Hepatocyte (in vitro differentiated cells): ENCODE results near the gene NKIRAS1. TPM values are rescaled to one million over a fixed set of nuclear protein-coding genes. Genes with fewer than 3 reads are reported as not detected.
A peak's percentile ranks its signal among the peaks of the same experiment; 100 is the strongest.

ENCODE experiments used
- DNase-seq: peaks from one replicate; pipeline ENCODE4 v3.0.0-alpha.2; 2016; ENCODE audit warnings: low spot score
- H2AFZ ChIP-seq: fragments of 200-600 bp; sonication (generic); 2 replicates; pipeline ENCODE4 v1.6.0; 2016; ENCODE audit warnings: antibody characterized with exemption, mild to moderate bottlenecking
- H3K27ac ChIP-seq: fragments of 200-600 bp; sonication (generic); 2 replicates; pipeline ENCODE4 v1.5.1; 2016; ENCODE audit warnings: mild to moderate bottlenecking
- H3K27me3 ChIP-seq: fragments of 200-600 bp; sonication (generic); 2 replicates; pipeline ENCODE4 v1.6.1; 2016
- H3K36me3 ChIP-seq: fragments of 200-600 bp; sonication (generic); replicated peaks from 2 replicates; pipeline ENCODE4 v1.5.1; 2016; ENCODE audit warnings: low read depth; ENCODE audit not compliant: insufficient read depth
- H3K4me1 ChIP-seq: fragments of 200-600 bp; sonication (generic); 2 replicates; pipeline ENCODE4 v1.5.1; 2016; ENCODE audit warnings: mild to moderate bottlenecking, moderate library complexity; ENCODE audit not compliant: insufficient read depth
- H3K4me2 ChIP-seq: fragments of 200-600 bp; sonication (generic); 2 replicates; pipeline ENCODE4 v1.6.0; 2016
- H3K4me3 ChIP-seq: fragments of 200-600 bp; sonication (generic); 2 replicates; pipeline ENCODE4 v1.5.1; 2016; ENCODE audit warnings: mild to moderate bottlenecking
- H3K79me2 ChIP-seq: fragments of 200-600 bp; sonication (generic); 2 replicates; pipeline ENCODE4 v1.6.0; 2017; ENCODE audit warnings: mild to moderate bottlenecking
- H3K9me2 ChIP-seq: fragments of 200-600 bp; sonication (generic); replicated peaks from 2 replicates; pipeline ENCODE4 v1.6.0; 2017; ENCODE audit warnings: mild to moderate bottlenecking; ENCODE audit not compliant: insufficient read depth
- H3K9me3 ChIP-seq: fragments of 200-600 bp; sonication (generic); 2 replicates; pipeline ENCODE4 v1.5.1; 2016; ENCODE audit warnings: low read depth, mild to moderate bottlenecking
- H4K20me1 ChIP-seq: fragments of 200-600 bp; sonication (generic); 2 replicates; pipeline ENCODE4 v1.6.0; 2016; ENCODE audit warnings: mild to moderate bottlenecking; ENCODE audit not compliant: insufficient read depth, poor library complexity, severe bottlenecking
- EZH2 ChIP-seq: fragments of 200-600 bp; sonication (generic); IDR thresholded peaks from 2 replicates; pipeline ENCODE4 v1.6.1; 2016; ENCODE audit warnings: antibody characterized with exemption, mild to moderate bottlenecking, borderline replicate concordance
- EZH2phosphoT487 ChIP-seq: fragments of 200-600 bp; sonication (generic); IDR thresholded peaks from one replicate; pipeline ENCODE4 v1.6.1; 2018; ENCODE audit warnings: antibody characterized with exemption, mild to moderate bottlenecking, low read depth, moderate library complexity; ENCODE audit not compliant: unreplicated experiment, severe bottlenecking
- WGBS: methylation state at CpG from one replicate; pipeline ENCODE4 v1.1.6; 2016; ENCODE audit warnings: low lambda C conversion rate; ENCODE audit errors: missing lambda C conversion rate; 5-methylcytosine and 5-hydroxymethylcytosine counted together
- polyA plus RNA-seq: library from polyadenylated mRNA; unstranded; fragments of >200 nt; fragmentation: Nextera tagmentation; extraction: Ambion mirVana; gene quantifications from 2 replicates; pipeline ENCODE4 v1.2.1, GENCODE V29; 2016
- total RNA-seq: library from RNA; depleted of rRNA; stranded (reverse); fragments of >200 nt; gene quantifications from 2 replicates; pipeline ENCODE4 v1.2.3, GENCODE V29; 2014
- TF ChIP-seq, protein P1 (sequence below): fragments of 200-600 bp; sonication (generic); IDR thresholded peaks from 2 replicates; pipeline ENCODE4 v1.5.1; 2016; ENCODE audit warnings: antibody characterized with exemption, mild to moderate bottlenecking; ENCODE audit not compliant: poor library complexity

Gene NKIRAS1
- total and polyA plus RNA-seq, 2 experiments from 2014 or later: 16.9 to 19.8 TPM

DNA sequence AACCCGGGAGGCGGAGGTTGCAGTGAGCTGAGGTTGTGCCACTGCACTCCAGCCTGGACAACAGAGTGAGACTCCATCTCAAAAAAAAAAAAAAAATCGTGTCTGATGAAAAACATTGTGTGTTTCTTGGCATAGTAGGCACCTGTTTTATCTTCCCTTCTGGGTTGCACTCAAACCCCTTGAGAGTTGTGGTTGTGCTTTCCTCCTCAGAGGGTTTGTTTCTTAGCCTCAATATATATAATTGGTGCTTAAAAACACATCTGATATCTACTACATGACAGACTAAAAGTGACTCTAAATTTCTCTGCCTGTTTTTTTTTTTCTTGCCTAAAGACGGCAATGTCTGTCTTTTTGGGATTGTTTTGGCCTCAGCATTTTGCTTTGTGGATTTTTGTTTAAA lies 35.9 kb upstream of the NKIRAS1 start:
- peaks cover 78% of the 10 kb centered on the region for H3K79me2 ChIP-seq
- peaks cover 11% of the 10 kb centered on the region for H3K4me1 ChIP-seq
- H3K27ac ChIP-seq: no peak overlapping the region
- no peak overlapping the region for H2AFZ ChIP-seq
- H3K4me3 ChIP-seq: no peak overlapping the region
- no peaks in the 10 kb centered on the region for H3K27me3 ChIP-seq
- peaks cover 16% of the 10 kb centered on the region for H4K20me1 ChIP-seq
- no peak for TF ChIP-seq EZH2phosphoT487
- no peak for TF ChIP-seq EZH2
- TF ChIP-seq, protein P1, sequence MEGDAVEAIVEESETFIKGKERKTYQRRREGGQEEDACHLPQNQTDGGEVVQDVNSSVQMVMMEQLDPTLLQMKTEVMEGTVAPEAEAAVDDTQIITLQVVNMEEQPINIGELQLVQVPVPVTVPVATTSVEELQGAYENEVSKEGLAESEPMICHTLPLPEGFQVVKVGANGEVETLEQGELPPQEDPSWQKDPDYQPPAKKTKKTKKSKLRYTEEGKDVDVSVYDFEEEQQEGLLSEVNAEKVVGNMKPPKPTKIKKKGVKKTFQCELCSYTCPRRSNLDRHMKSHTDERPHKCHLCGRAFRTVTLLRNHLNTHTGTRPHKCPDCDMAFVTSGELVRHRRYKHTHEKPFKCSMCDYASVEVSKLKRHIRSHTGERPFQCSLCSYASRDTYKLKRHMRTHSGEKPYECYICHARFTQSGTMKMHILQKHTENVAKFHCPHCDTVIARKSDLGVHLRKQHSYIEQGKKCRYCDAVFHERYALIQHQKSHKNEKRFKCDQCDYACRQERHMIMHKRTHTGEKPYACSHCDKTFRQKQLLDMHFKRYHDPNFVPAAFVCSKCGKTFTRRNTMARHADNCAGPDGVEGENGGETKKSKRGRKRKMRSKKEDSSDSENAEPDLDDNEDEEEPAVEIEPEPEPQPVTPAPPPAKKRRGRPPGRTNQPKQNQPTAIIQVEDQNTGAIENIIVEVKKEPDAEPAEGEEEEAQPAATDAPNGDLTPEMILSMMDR: no peak
- no peak overlapping the region for H3K4me2 ChIP-seq
- no peak for DNase-seq
- no peaks in the 10 kb centered on the region for H3K9me3 ChIP-seq
- H3K36me3 ChIP-seq: no peaks in the 10 kb centered on the region
- H3K9me2 ChIP-seq: no peaks in the 10 kb centered on the region
- 97% methylated on average over 4 of the region's 4 CpGs for WGBS

DNA sequence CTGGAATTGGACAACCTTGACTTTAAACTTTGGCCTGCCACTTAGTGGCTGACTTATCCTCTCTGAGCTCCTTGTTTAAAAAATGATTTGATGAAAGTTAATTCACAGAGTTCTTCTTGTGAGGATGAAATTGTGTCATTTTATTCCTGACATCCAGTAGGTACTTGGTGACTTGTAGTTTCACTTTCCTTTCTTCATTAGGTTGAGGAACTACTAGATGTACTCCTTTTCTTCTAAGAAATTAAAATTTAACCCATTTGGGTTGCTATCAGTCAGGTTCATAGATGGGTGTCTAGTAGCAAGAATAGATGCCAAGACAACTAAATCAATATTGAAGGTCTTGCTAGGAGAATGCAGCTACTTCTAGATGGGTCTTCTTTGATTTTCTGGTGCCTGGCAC lies 33.5 kb upstream of the NKIRAS1 start:
- Histone ChIP-seq H3K4me3 (no peak overlapping the region), H3K9me2 (no peaks in the 10 kb centered on the region), H3K36me3 (no peaks in the 10 kb centered on the region), H3K27me3 (no peaks in the 10 kb centered on the region), H3K27ac (no peak overlapping the region), H3K9me3 (no peaks in the 10 kb centered on the region), H2AFZ (no peak overlapping the region), H3K4me1 (peaks cover 21% of the 10 kb centered on the region), H3K4me2 (peak overlapping the region; percentile 36), H3K79me2 (peaks cover 74% of the 10 kb centered on the region), H4K20me1 (peaks cover 16% of the 10 kb centered on the region)
- DNase-seq: no peak
- TF ChIP-seq EZH2phosphoT487 (no peak), EZH2 (no peak)
- TF ChIP-seq, protein P1: no peak

- no peak overlapping the region for H2AFZ ChIP-seq
- peak; percentile 24 for DNase-seq
- no peak overlapping the region for H3K4me3 ChIP-seq
- H3K79me2 ChIP-seq: peaks cover 73% of the 10 kb centered on the region
- H3K27me3 ChIP-seq: no peaks in the 10 kb centered on the region
- H3K9me3 ChIP-seq: no peaks in the 10 kb centered on the region
- peaks cover 21% of the 10 kb centered on the region for H3K4me1 ChIP-seq
- peaks cover 16% of the 10 kb centered on the region for H4K20me1 ChIP-seq
- H3K9me2 ChIP-seq: no peaks in the 10 kb centered on the region
- no peak overlapping the region for H3K4me2 ChIP-seq
- TF ChIP-seq EZH2phosphoT487 (no peak), EZH2 (no peak)
- TF ChIP-seq, protein P1: no peak
- no peaks in the 10 kb centered on the region for H3K36me3 ChIP-seq
- H3K27ac ChIP-seq: no peak overlapping the region
These were observed 33.0 kb upstream of the NKIRAS1 start for GRCh38 chr3:23949784-23950183.

- Histone ChIP-seq H3K9me3 (no peaks in the 10 kb centered on the region), H2AFZ (no peak overlapping the region), H3K4me1 (peaks cover 26% of the 10 kb centered on the region), H3K27me3 (no peaks in the 10 kb centered on the region), H3K79me2 (peaks cover 63% of the 10 kb centered on the region), H3K4me2 (no peak overlapping the region), H3K9me2 (no peaks in the 10 kb centered on the region), H4K20me1 (peaks cover 7% of the 10 kb centered on the region), H3K36me3 (no peaks in the 10 kb centered on the region), H3K27ac (no peak overlapping the region), H3K4me3 (no peak overlapping the region)
- TF ChIP-seq EZH2: no peak
- TF ChIP-seq, protein P1: no peak
- TF ChIP-seq EZH2phosphoT487: no peak
- DNase-seq: no peak
- 100% methylated on average over 2 of the region's 2 CpGs for WGBS
These were observed 32.0 kb upstream of the NKIRAS1 start for GRCh38 chr3:23948761-23949160.
